ENCODE results near the gene KRTAP5-8.
"Not testable (repeated sequence)": the region's sequence is repeated elsewhere in the genome, so short reads cannot be mapped to it uniquely, and the experiment has no call there.

The KRTAP5-8 gene

GRCh38 chr11:71518506-71519471 lies 19.0 kb upstream of the KRTAP5-8 start:
- no peak for DNase-seq

DNA sequence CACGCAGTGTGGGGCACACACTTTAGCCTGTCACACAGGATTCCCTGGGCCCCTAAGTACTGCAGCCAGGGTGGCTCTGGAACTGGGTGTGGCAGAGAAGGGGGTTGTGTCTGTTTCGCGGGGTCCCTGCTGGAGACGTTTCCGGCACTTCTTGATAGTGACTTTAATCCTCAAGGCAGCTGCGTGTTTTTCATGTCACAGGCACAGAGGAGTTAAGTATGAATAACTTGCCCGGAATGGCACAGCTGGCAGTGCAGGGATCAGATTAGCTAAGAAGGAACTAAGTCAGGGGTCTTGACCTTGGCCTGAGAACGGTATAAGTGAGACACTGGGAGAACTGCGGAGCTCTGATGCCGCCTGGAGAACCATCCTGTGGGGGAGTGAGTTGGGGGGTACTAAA lies 18.3 kb upstream of the KRTAP5-8 start:
- DNase-seq = no peak

DNA sequence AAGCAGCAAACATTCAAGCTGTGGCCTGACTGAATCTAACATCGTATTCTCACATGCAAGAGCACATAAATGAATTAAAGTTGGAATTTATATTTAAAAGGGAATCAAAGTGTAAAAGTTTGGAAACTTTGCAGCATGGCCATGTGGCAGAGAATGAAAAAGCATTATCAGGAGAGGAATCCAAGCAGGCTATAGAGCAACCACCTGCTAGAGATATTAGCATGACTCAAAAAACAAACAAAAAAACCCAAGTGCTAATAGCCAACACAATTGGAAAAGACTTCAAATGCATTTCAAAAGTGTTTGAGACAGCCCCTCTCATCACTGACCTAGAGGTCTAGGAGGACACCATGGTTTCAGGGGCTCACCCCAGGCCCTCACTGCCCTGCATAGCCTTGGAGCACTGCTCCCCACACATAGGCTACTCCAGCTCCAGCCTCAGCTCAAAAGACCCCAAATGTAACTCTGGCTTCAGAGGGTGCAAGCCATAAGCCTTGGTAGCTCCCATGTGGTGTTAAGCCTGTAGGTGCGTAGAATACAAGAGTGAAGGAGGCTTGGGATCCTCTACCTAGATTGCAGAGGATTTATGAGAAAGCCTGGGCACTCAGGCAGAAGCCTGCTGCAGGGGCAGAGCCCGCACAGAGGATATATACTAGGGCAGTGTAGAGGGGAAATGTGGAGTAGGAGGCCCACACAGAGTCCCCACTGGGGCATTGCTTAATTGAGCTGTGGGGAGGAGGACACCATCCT lies 12.5 kb upstream of the KRTAP5-8 start:
- no peak for DNase-seq

GRCh38 chr11:71525938-71526495 lies 11.8 kb upstream of the KRTAP5-8 start:
- no peak for DNase-seq

GRCh38 chr11:71526796-71527575 lies 10.8 kb upstream of the KRTAP5-8 start, which contains the start of gene KRTAP5-7:
Gene KRTAP5-7, plus strand, starts transcription at chr11:71527267. Its CDS starts 34 bp downstream, at chr11:71527301.
- DNase-seq = not testable (repeated sequence)

- DNase-seq = no peak
Measured at GRCh38 chr11:71527576-71528210, 10.1 kb upstream of the KRTAP5-8 start.

DNA sequence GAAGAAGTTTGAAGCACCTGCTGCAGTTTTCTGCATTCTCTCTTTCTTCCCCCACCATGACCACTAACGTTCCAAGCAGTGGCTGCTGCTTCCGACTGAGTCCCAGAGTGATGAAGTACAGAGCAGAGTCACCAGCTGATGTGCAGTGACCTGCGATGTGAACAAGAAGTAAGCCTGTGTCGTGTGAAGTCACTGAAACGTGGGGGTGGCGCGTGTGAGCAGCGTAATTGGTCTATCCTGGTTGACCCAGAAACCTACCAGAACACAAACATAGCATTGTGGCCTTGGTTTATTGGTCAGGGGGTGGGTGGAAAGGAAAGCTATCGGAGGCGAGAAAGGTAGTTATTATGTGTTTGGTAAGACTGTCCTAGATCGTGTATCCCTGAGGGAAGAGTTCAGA lies 7.2 kb upstream of the KRTAP5-8 start:
- DNase-seq = no peak

GRCh38 chr11:71532036-71532610 lies 5.7 kb upstream of the KRTAP5-8 start:
- no peak for DNase-seq

DNA sequence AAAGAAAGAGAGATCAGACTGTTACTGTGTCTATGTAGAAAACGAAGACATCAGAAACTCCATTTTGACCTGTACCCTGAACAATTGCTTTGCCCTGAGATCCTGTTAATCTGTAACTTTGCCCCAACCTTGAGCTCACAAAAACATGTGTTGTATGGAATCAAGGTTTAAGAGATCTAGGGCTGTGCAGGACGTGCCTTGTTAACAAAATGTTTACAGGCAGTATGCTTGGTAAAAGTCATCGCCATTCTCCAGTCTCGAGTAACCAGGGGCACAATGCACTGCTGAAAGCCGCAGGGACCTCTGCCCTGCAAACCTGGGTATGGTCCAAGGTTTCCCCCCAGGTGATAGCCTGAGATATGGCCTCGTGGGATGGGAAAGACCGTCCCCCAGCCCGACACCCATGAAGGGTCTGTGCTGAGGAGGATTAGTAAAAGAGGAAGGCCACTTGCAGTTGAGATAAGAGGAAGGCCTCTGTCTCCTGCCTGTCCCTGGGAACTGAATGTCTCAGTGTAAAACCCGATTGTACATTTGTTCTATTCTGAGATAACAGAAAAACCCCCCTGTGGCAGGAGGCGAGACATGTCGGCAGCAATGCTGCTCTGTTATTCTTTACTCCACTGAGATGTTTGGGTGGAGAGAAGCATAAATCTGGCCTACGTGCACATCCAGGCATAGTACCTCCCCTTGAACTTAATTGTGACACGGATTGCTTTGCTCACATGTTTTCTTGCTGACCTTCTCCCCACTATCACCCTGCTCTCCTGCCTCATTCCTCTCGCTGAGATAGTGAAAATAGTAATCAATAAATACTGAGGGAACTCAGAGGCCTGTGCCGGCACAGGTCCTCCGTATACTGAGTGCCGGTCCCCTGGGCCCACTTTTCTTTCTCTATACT lies 2.9 kb upstream of the KRTAP5-8 start:
- not testable (repeated sequence) for DNase-seq

GRCh38 chr11:71535825-71536224 lies 2.0 kb upstream of the KRTAP5-8 start:
- DNase-seq = no peak

- DNase-seq = no peak
Measured at GRCh38 chr11:71537537-71537936, 288 bp upstream of the KRTAP5-8 start.

- no peak for DNase-seq
Measured at GRCh38 chr11:71538666-71538990, 803 bp downstream of the KRTAP5-8 start.

GRCh38 chr11:71539017-71539416 lies 1.2 kb downstream of the KRTAP5-8 start:
- DNase-seq = no peak

DNA sequence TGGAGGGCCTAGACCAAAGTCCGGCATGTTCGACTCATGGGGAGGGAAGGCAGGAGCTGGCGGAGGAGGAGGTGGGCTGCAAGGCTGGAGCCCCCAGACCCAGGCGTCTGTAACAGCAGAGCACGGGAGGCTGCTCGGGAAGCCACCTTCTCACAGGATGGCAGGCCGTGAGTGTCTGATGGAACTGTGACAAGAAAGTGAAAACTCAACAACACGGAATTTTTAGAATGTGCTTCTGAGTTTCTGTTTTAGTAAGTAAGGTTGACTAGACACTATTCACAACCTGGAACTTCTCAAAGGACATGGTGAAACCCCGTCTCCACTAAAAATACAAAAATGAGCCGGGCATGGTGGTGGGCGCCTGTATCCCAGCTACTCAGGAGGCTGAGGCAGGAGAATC lies 2.1 kb downstream of the KRTAP5-8 start:
- DNase-seq = not testable (repeated sequence)

DNA sequence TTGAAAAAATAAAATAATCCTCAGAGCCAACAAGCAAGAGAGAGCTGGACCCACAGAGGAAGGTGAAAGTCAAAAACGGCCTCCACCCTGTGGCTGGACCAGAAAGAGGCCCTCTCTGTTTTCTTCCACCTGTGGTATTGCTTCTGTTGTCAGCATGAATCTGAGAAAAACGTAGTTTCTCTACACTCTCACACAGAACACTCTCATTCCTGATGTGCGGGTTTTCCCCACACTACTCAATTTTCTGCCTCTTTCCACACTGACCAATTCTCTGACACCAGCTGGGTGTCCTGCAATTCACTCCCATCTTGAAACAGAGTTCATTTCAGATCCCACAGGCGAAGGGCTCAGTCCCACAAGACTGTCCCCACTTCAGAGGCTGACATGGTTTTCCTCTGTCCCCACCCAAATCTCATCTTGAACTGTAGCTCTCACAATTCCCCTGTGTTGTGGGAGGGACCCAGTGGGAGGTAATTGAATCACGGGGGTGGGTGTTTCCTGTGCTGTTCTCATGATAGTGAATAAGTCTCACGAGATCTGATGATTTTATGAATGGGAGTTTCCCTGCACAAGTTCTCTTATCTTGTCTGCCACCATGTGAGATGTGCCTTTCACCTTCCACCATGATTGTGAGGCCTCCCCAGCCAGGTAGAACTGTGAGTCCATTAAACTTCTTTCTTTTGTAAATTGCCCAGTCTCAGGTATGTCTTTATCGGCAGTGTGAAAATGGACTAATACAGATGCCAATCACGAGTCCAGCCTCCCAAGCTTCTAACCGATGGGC lies 2.9 kb downstream of the KRTAP5-8 start:
- not testable (repeated sequence) for DNase-seq

DNA sequence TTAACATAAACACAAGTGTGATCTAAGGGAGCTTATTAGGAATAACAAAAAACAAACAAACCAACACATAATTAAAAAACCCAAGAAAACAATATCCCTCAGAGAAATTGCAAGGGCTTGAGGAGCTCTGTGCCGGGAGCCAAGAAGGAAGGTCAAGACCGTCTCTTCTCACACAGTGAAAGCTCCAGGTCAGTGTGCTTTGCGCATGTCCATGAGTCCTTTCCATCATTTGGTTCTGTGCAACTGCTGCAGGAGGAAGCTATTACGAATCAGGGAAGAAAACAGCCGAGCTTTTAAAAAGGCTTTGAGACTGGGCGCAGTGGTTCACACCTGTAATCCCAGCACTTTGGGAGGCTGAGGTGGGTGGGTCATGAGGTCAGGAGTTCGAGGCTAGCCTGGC lies 4.6 kb downstream of the KRTAP5-8 start:
- DNase-seq = no peak

DNA sequence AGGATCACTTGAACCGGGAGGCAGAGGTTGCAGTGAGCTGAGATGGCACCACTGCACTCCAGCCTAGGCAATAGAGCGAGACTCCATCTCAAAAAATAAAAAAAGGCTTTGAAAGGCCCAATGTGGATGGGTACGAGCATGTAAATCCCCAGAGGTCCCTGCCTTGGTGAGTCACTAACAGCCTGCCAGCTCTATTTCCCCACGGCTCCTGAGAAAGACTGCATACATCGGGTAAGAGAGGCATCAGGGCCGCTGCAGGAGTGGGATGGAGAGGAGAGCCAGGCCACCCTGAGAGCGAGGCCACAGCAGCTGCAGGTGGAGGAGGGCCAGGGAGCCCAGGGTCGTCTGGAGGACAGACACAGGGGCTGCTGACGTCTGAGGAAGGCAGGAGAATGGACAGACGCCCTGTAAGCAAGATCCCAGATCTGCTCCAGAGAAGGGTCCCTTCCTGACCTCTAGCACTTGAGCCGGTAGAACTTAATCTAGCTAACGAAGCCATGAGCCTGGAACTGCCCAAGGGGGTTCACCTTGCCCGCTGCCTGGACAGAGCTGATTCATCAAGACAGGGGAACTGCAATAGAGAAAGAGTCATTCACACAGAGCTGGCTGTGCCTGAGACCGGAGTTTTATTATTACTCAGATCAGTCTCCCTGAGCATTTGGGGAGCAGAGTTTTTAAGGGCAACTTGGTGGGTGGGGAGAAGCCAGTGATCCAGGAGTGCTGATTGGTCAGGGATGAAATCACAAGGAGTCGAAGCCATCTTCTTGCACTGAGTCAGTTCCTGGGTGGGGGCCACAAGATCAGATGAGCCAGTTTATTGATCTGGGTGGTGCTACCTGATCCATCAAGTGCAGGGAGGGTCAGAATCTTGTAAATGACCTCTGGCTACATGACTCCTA lies 5.3 kb downstream of the KRTAP5-8 start:
- no peak for DNase-seq

GRCh38 chr11:71543866-71544265 lies 6.0 kb downstream of the KRTAP5-8 start:
- DNase-seq = no peak
